ENCODE results near the gene TENT5C. TPM values are rescaled to one million over a fixed set of nuclear protein-coding genes. Genes with fewer than 3 reads are reported as not detected.

The TENT5C gene
- total and polyA plus RNA-seq, 9 of the 15 experiments (the other 6 are each of a cell fraction or from before 2014, with no cell fraction given) = 1.8 to 7.7 (median 4.0) TPM

GRCh38 chr1:117638759-117639158 is 32.9 kb downstream of the TENT5C start (continued):
- TF ChIP-seq ZNF592 (IDR thresholded peaks at IDR 0.05) = no peak
- TF ChIP-seq ZNF695 (CRISPR knock-in tag; IDR thresholded peaks at IDR 0.05) = no peak
- peak; percentile 8; the same call in 1 of the 2 replicates for TF ChIP-seq TAL1 (IDR thresholded peaks at IDR 0.05)
- no peak for TF ChIP-seq NFYB (IDR thresholded peaks at IDR 0.05; ENCODE audit: extremely low read depth, insufficient read length)
- TF ChIP-seq JUNB (CRISPR knock-in tag; conservative IDR thresholded peaks at IDR 0.05) = no peak
- TF ChIP-seq EP300 (IDR thresholded peaks at IDR 0.05; ENCODE audit: low read length) = no peak
- no peak for TF ChIP-seq ZNF584 (CRISPR knock-in tag; IDR thresholded peaks at IDR 0.05; ENCODE audit: low read depth)
- no peak for TF ChIP-seq ZNF395 (CRISPR knock-in tag; IDR thresholded peaks at IDR 0.05)
- TF ChIP-seq FOXM1 (IDR thresholded peaks at IDR 0.05; ENCODE audit: low read depth) = no peak
- no peak for TF ChIP-seq FOXM1 (CRISPR knock-in tag; IDR thresholded peaks at IDR 0.05; ENCODE audit: low read depth)

Data from K562 (cell line).